A172 (cell line): Measurements from ENCODE around the gene PRELID1. TPM values are rescaled to one million over a fixed set of nuclear protein-coding genes. Genes with fewer than 3 reads are reported as not detected.
"Not testable (repeated sequence)": the region's sequence is repeated elsewhere in the genome, so short reads cannot be mapped to it uniquely, and the experiment has no call there.

Experiments used
- DNase-seq: peaks from one replicate; pipeline ENCODE4 v3.0.0-alpha.2; 2015; ENCODE audit warnings: low spot score
- total RNA-seq: library from RNA; depleted of rRNA; stranded (reverse); fragments of >200 nt; shearing (Covaris generic); gene quantifications from 2 replicates; pipeline ENCODE4 v1.2.3, GENCODE V29; 2014

The PRELID1 gene
- total RNA-seq, 1 experiment from 2014 or later = 376 TPM

GRCh38 chr5:177299697-177300096 is 3.9 kb upstream of the PRELID1 start:
- DNase-seq = no peak

GRCh38 chr5:177300236-177300880 is 3.2 kb upstream of the PRELID1 start:
- DNase-seq = peak; percentile 86

DNA sequence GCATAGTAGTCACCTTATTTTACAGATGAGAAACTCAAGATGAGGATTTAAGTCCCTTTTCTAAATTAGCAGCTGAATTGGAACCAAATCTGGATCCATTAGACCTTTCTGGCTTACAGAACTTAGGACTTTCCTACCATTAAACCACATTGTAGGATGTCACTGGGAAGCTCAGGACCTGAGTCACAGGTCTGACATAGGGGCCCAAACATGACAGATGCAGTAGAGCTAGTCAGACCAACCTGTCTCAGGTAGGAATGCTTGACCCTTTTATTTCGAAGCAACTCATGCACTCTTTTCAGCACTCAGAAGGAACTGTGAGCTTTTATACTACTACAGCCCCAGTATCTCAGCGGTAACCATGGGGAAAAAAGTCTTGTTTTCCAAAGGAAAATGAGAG is 2.6 kb upstream of the PRELID1 start:
- DNase-seq = no peak

DNA sequence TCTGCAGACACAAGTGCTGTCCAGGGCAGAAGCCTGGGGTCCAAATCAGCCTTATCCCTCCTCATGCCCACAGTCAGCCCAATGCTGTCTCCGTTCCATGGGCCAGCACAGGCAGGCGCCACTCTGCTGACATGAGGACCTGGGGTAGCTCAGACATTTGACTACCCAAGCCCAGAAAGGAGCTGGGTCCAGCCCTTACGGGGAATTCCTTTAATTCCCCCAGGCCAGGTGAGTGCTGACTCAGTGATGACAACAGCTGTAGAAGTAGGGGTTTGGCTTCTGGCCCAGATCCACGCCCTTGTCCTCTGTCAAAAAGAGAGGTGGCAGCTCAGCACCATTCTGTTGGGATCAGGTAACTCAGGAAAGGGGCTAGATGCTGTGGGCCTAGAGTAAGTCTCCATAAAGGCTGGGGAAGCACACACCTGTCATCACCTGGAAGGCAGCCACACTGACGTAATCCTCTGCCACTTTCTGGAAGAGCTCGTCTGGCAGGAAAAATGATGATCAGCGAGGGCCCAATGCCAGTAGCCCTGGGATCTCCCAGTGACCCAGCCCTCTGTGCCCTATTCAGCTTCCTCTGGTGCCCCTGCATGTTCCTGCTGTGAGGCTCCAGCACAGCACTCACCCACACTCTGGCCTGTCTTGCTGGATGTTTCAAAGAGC is 2.0 kb upstream of the PRELID1 start:
- DNase-seq = peak; percentile 41

GRCh38 chr5:177302354-177303110 is 1.1 kb upstream of the PRELID1 start:
- DNase-seq = no peak

- DNase-seq = no peak
Observed at GRCh38 chr5:177303925-177304391, 359 bp downstream of the PRELID1 start.

- DNase-seq = peak; percentile 54
Observed at GRCh38 chr5:177304392-177305119, 957 bp downstream of the PRELID1 start.

GRCh38 chr5:177306103-177306640 is 2.6 kb downstream of the PRELID1 start:
- DNase-seq = not testable (repeated sequence)

DNA sequence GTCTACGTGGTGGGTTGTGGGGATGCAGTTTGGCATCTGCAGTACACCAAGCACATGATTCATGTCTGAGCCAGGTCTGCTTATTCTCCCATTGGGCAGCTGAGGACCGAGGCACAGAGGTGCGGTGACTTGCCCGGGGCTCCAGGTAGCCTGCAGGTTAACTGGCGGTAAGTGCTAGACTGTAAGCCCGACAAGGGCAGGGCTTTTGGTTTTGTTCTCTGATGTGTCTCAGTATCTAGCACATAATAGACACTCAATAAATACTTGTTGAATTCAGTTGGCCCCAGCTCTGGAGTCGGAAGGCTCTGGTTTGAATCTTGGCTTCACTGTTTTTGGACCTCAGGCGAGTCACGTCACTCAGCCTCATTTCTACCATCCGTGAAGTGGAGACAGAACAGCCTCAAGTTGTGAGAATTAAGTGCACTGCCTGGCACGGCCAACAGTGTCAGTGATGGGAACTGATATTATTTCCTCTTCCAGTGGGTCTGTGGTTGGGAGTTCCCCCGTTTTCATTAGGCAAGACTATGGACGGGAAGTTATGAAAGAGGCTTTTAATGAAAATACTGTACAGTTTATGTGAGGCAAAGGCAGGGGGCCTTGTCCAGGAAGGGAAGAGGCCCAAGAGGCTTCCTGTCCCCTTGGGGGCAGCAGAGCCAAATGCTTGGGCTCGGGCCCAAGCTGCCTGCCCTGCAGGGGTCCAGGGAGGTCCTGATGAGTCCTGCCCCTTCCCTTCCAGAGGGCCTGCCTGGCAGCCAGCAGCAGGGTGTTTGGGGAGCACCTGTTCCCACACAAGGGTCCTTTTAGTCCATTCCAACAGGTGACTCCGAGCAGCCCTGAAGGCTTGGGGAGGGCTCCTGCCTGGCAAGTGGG is 3.3 kb downstream of the PRELID1 start:
- DNase-seq = no peak

GRCh38 chr5:177307544-177308363 is 4.2 kb downstream of the PRELID1 start:
- no peak for DNase-seq

- DNase-seq = no peak
Observed at GRCh38 chr5:177308740-177309139, 5.1 kb downstream of the PRELID1 start.

GRCh38 chr5:177309351-177310191 is 6.0 kb downstream of the PRELID1 start:
- DNase-seq = peak; percentile 75

DNA sequence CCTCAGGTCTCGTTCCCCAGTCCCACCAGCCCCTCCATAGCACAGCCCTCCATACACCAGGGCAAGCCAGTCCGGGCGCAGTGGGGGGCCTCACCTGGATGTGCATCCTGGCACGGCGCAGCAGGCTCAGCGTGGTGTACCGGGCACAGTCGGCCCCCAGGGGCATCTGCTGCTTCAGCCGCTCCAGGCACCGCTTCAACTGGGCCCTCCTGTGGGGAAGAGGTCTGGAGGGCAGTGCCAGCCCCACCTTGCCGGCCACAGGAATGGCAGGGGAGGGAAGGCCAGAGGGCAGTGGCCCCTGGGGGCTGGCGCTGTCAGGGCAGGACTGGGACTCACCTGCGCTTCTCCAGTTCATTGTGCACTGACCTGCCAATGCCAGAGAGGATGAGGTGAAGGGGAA is 6.7 kb downstream of the PRELID1 start:
- DNase-seq = no peak

- DNase-seq = peak; percentile 54
Observed at GRCh38 chr5:177310757-177311391, 7.3 kb downstream of the PRELID1 start.

GRCh38 chr5:177311392-177311722 is 7.8 kb downstream of the PRELID1 start:
- DNase-seq = no peak

- DNase-seq = peak; percentile 97
Observed at GRCh38 chr5:177311723-177312648, 8.4 kb downstream of the PRELID1 start, which contains the start of gene MXD3. MXD3 (minus strand) TSS chr5:177311898; CDS start chr5:177311830, 68 bp downstream.

DNA sequence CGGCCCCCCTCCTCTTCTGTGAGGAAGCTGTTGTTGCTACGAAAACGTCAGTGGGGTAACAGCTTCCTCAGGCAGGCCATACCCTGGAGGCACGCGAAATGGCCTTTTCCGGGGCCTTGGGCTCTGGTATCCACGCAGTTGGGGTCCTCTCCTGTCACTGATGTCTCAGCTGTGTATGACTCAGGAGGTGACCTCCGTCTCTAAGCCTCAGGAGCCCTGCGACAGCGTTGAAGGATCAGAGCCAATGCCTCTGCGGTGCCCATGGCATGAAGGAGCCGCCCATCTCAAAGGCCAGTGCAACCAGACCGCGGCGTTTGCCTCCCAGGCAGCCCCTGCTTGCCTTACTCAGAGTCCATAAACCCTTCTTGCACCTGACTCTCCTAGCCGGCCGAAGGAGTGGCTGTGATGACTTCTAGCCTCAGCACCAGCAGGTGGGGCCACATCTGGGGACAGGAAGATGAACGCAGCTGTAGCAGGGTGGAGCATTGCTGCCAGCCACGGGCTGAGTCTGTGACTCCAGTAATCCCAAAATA is 9.1 kb downstream of the PRELID1 start:
- peak; percentile 75 for DNase-seq
